Thoracic aorta (tissue), 2 donors: ENCODE results near the gene TAGLN2. TPM values are rescaled to one million over a fixed set of nuclear protein-coding genes. Genes with fewer than 3 reads are reported as not detected.

ENCODE experiments used
- ATAC-seq: fragments of 150-250 bp; one replicate; pipeline ENCODE4 v1.8.0; 2017; ENCODE audit warnings: low read depth; ENCODE audit not compliant: insufficient number of reproducible peaks, low FRiP score
- DNase-seq: peaks from one replicate; pipeline ENCODE4 v3.0.0-alpha.2; 2020; ENCODE audit warnings: low spot score
- H3K27ac ChIP-seq, 2 donors: fragments of 200-600 bp; sonication (generic); 1 replicate in 1 of 2; 2 replicates in 1 of 2; pipeline ENCODE4 v1.5.1; 2016; ENCODE audit warnings: mild to moderate bottlenecking in 2 of 2, moderate library complexity in 2 of 2
- H3K27me3 ChIP-seq: fragments of 200-600 bp; sonication (generic); replicated peaks from 2 replicates; pipeline ENCODE4 v1.6.0; 2016; ENCODE audit warnings: mild to moderate bottlenecking; ENCODE audit not compliant: insufficient read depth
- H3K36me3 ChIP-seq: fragments of 200-600 bp; sonication (generic); one replicate; pipeline ENCODE4 v1.5.1; 2016
- H3K4me1 ChIP-seq, 2 donors: fragments of 200-600 bp; sonication (generic); 1 replicate in 1 of 2; 2 replicates in 1 of 2; pipeline versions ENCODE4 v1.5.1 to v1.6.0; 2016; ENCODE audit warnings: low read depth in 2 of 2, mild to moderate bottlenecking in 1 of 2; ENCODE audit not compliant: control insufficient read depth in 1 of 2
- H3K4me3 ChIP-seq: fragments of 200-600 bp; sonication (generic); 2 replicates; pipeline ENCODE4 v1.5.1; 2016; ENCODE audit warnings: mild to moderate bottlenecking
- H3K9me3 ChIP-seq: fragments of 200-600 bp; sonication (generic); 2 replicates; pipeline ENCODE4 v1.5.1; 2016
- total RNA-seq, 2 donors: library from RNA; depleted of rRNA; stranded (reverse); fragments of >200 nt; gene quantifications; one replicate each; pipeline versions ENCODE4 v1.1.0 to v1.2.3, GENCODE V29; 2016
- TF ChIP-seq, protein P1 (sequence below): fragments of 200-600 bp; sonication (generic); IDR thresholded peaks from one replicate; pipeline ENCODE4 v1.5.1; 2019; ENCODE audit warnings: antibody characterized with exemption

The TAGLN2 gene
- total RNA-seq, 2 donors from 2014 or later, result 298 to 352 TPM

DNA sequence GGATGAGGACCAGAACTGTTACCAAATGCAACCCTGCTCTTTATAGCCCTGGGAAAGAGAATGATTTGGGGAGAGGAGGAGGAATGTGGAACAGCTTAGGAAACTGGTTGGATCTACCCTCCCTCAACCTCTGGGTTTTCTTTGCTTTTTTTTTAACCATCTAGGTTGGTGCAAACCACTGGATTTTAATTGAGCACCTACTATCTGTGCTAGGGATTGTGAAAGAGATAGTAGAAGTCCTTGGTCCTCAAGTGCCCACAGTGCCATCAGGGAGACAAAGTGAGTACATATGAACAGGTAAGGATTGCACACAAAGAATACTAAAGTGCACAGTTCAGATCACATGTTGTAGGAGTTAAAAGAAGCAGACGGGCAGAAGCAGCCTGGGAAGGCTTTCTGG is 4.7 kb downstream of the TAGLN2 start:
- peak overlapping the region in 1 of 2 donors; percentile 97 for H3K27ac ChIP-seq

GRCh38 chr1:159920202-159920601 is 5.1 kb downstream of the TAGLN2 start:
- peak overlapping the region in 1 of 2 donors; percentile 23 for H3K27ac ChIP-seq
- H3K9me3 ChIP-seq, result no peaks in the 10 kb centered on the region
- peaks cover 26 to 72% of the 10 kb centered on the region in 2 donors for H3K4me1 ChIP-seq
- no peak overlapping the region for H3K4me3 ChIP-seq
- peaks cover 29% of the 10 kb centered on the region for H3K36me3 ChIP-seq
- TF ChIP-seq, protein P1, sequence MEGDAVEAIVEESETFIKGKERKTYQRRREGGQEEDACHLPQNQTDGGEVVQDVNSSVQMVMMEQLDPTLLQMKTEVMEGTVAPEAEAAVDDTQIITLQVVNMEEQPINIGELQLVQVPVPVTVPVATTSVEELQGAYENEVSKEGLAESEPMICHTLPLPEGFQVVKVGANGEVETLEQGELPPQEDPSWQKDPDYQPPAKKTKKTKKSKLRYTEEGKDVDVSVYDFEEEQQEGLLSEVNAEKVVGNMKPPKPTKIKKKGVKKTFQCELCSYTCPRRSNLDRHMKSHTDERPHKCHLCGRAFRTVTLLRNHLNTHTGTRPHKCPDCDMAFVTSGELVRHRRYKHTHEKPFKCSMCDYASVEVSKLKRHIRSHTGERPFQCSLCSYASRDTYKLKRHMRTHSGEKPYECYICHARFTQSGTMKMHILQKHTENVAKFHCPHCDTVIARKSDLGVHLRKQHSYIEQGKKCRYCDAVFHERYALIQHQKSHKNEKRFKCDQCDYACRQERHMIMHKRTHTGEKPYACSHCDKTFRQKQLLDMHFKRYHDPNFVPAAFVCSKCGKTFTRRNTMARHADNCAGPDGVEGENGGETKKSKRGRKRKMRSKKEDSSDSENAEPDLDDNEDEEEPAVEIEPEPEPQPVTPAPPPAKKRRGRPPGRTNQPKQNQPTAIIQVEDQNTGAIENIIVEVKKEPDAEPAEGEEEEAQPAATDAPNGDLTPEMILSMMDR, result no peak
- no peak for ATAC-seq
- no peaks in the 10 kb centered on the region for H3K27me3 ChIP-seq
- DNase-seq, result no peak

More for the DNA sequence above, 4.7 kb downstream of the TAGLN2 start:
- no peak for DNase-seq
- no peaks in the 10 kb centered on the region for H3K27me3 ChIP-seq
- H3K36me3 ChIP-seq, result peaks cover 29% of the 10 kb centered on the region
- H3K4me1 ChIP-seq, result peaks cover 26 to 72% of the 10 kb centered on the region in 2 donors
- no peak for ATAC-seq
- TF ChIP-seq, protein P1, result no peak
- no peaks in the 10 kb centered on the region for H3K9me3 ChIP-seq
- H3K4me3 ChIP-seq, result no peak overlapping the region

DNA sequence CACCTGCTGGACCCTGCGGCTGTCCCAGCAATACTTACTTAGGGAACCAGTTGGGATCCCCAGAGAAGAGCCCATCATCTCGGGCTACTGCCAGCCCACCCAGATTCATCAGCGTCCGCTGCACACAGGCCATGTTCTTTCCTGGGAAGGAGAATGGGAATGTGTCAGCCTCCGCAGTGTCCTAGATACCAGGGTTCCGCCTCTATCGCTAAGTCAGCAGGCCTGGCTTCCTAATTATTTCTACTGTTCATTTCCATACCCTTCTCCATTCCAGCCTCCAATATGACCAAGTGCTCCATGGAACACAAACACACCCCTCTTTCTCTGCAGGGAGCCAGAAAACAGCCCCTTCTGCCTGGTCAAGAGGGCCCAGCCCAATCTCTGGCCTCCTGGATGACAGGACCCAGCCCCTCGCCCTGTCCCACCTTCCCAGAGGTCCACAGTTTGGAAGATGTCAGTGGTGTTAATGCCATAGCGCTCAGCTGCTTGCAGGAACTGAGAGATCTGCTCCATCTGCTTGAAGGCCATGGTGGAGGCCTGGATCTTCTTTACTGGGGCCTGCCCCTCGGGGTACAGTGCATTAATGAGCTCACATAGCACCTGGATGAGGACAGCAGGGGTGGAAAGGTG is 6.0 kb downstream of the TAGLN2 start:
- peaks cover 29% of the 10 kb centered on the region for H3K36me3 ChIP-seq
- peaks cover 26 to 72% of the 10 kb centered on the region in 2 donors for H3K4me1 ChIP-seq
- ATAC-seq (no peak), DNase-seq (no peak)
- TF ChIP-seq, protein P1, result no peak
- H3K27me3 ChIP-seq, result no peaks in the 10 kb centered on the region
- peak overlapping the region; percentile 23 to 37 for H3K27ac ChIP-seq
- H3K9me3 ChIP-seq, result no peaks in the 10 kb centered on the region
- H3K4me3 ChIP-seq, result no peak overlapping the region

GRCh38 chr1:159918352-159919200 is 6.7 kb downstream of the TAGLN2 start:
- Histone ChIP-seq H3K4me3 (no peak overlapping the region), H3K9me3 (no peaks in the 10 kb centered on the region), H3K27me3 (no peaks in the 10 kb centered on the region), H3K27ac (peak overlapping the region; percentile 2 to 61), H3K36me3 (peaks cover 29% of the 10 kb centered on the region), H3K4me1 (peaks cover 26 to 78% of the 10 kb centered on the region in 2 donors)
- TF ChIP-seq, protein P1, result no peak
- DNase-seq, result no peak
- no peak for ATAC-seq
